IPS-18a (cell line): ENCODE results near the gene STOML2.

ENCODE experiments used
- H3K27ac ChIP-seq: one replicate; pipeline ENCODE4 v1.5.1; 2013; ENCODE audit warnings: low read length
- H3K27me3 ChIP-seq: one replicate; pipeline ENCODE4 v1.6.1; 2013; ENCODE audit warnings: mild to moderate bottlenecking, low read length; ENCODE audit not compliant: control insufficient read depth, insufficient read depth
- H3K36me3 ChIP-seq: one replicate; pipeline ENCODE4 v1.6.1; 2013; ENCODE audit warnings: low read depth, low read length; ENCODE audit not compliant: control insufficient read depth
- H3K4me1 ChIP-seq: one replicate; pipeline ENCODE4 v1.6.1; 2013; ENCODE audit warnings: low read depth, low read length; ENCODE audit not compliant: control insufficient read depth
- H3K4me3 ChIP-seq: one replicate; pipeline ENCODE4 v1.5.1; 2013; ENCODE audit warnings: low read length
- H3K9ac ChIP-seq: one replicate; pipeline ENCODE4 v1.6.1; 2013; ENCODE audit warnings: mild to moderate bottlenecking, low read length, moderate library complexity
- H3K9me3 ChIP-seq: one replicate; pipeline ENCODE4 v1.6.1; 2013; ENCODE audit warnings: low read depth, low read length; ENCODE audit not compliant: control insufficient read depth

Gene STOML2

DNA sequence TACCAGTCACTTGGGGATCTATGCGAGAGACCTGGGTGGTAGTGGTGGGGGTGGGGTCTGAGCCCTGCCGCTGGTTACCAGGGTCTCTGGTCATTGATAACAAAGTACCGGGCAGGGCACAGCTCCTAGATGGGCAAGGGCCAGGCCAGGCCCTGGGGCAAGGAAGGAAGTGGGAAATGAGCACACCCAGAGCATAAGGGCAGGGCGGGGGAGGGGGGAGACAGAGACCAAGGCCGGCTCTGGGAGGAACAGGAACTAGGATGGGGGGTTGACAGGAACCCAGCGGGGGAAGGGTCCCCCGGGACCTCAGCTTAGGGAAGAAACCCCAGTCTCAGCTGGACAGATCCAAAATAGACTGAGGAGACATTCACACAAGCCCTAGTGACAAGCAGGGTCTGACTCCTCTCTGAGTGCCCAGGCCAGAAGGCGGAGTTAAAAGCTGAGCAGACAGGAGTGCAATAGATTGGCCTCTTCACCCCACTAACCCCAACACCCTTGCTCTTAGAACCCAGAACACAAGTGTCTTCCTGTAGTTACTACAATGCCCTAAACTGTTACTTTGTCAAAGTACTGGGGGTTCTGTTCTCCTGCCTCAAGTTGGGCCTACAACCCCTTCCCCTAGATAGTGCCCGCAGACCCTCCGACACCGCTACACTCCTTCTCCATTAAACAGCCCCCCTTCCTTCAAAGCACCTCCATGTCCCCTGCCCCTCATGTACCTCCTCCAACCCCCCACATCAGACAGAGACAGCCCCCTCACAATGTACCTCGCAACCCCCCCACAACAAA is 12.1 kb upstream of the STOML2 start:
- H3K4me1 ChIP-seq = peaks cover 27% of the 10 kb centered on the region
- peak overlapping the region; percentile 34 for H3K27ac ChIP-seq

GRCh38 chr9:35114113-35114839 is 11.3 kb upstream of the STOML2 start:
- Histone ChIP-seq H3K36me3 (no peaks in the 10 kb centered on the region), H3K4me3 (peak overlapping the region; percentile 78), H3K4me1 (peaks cover 27% of the 10 kb centered on the region), H3K9me3 (no peaks in the 10 kb centered on the region), H3K27ac (peak overlapping the region; percentile 34), H3K9ac (peak overlapping the region; percentile 52), H3K27me3 (no peaks in the 10 kb centered on the region)

More for the DNA sequence above, 12.1 kb upstream of the STOML2 start:
- H3K9ac ChIP-seq = peak overlapping the region; percentile 55
- H3K4me3 ChIP-seq = peak overlapping the region; percentile 78
- no peaks in the 10 kb centered on the region for H3K9me3 ChIP-seq
- H3K36me3 ChIP-seq = no peaks in the 10 kb centered on the region
- H3K27me3 ChIP-seq = no peaks in the 10 kb centered on the region

GRCh38 chr9:35112257-35113020 is 9.5 kb upstream of the STOML2 start:
- Histone ChIP-seq H3K4me3 (peak overlapping the region; percentile 44), H3K36me3 (no peaks in the 10 kb centered on the region), H3K4me1 (peaks cover 27% of the 10 kb centered on the region), H3K27ac (no peak overlapping the region), H3K9ac (no peak overlapping the region), H3K27me3 (no peaks in the 10 kb centered on the region), H3K9me3 (no peaks in the 10 kb centered on the region)

DNA sequence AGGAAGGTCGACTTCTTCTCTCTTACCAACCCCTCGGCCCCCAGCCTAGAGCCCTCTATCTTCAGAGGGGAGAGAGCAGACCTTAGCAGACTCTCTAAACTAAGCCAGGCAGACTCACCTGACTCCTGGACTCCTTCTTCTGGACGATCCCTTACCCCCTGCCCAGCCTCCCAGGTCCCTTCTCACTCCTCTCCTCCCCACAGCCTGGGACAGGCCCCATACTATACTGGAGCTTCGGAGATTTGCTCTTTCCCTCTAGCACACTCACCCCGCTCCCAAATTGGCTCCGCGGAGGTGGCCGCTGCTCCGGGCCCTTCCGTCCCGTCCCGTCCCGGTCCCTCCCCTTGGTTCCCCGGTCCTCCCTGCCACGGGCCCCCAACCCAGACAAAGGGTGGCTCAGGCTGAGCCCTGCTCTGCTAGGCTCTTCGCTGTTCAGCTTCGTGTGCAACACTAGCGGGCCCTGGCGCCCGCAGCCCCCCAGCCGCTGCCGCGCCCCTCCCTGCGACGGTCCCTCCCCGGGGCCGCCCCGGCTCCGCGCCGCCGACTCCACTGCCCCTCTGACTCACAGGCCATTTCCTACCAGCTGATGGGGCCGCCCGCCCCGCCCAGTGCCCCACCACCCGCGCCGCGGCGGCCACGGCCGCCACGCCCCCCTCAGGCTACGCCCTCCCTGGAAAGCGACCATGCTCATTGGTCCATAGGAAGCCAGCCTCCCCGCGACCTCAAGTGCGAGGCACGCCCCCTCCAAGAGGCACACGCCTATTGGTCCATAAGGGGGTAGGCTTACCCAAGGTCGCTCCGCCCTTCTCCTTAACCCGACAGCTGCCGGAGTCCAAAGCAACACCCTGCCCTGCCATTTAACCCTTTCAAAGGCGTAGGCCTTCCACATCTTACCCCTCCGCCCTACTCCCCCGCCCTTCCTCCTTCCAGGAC is 8.3 kb upstream of the STOML2 start:
- Histone ChIP-seq H3K27ac (no peak overlapping the region), H3K4me1 (peaks cover 22% of the 10 kb centered on the region)

GRCh38 chr9:35110327-35110761 is 7.4 kb upstream of the STOML2 start:
- Histone ChIP-seq H3K9ac (no peak overlapping the region), H3K4me3 (peak overlapping the region; percentile 84), H3K9me3 (no peaks in the 10 kb centered on the region), H3K27ac (no peak overlapping the region), H3K4me1 (peaks cover 22% of the 10 kb centered on the region), H3K36me3 (no peaks in the 10 kb centered on the region), H3K27me3 (no peaks in the 10 kb centered on the region)

More for the DNA sequence above, 8.3 kb upstream of the STOML2 start:
- Histone ChIP-seq H3K36me3 (no peaks in the 10 kb centered on the region), H3K9ac (peak overlapping the region; percentile 69), H3K4me3 (peak overlapping the region; percentile 84), H3K27me3 (no peaks in the 10 kb centered on the region), H3K9me3 (no peaks in the 10 kb centered on the region)

GRCh38 chr9:35108946-35109575 is 6.1 kb upstream of the STOML2 start:
- Histone ChIP-seq H3K27ac (no peak overlapping the region), H3K27me3 (no peaks in the 10 kb centered on the region), H3K9ac (no peak overlapping the region), H3K4me3 (no peak overlapping the region), H3K4me1 (peaks cover 17% of the 10 kb centered on the region), H3K36me3 (no peaks in the 10 kb centered on the region), H3K9me3 (no peaks in the 10 kb centered on the region)

- no peak overlapping the region for H3K27ac ChIP-seq
- no peaks in the 10 kb centered on the region for H3K27me3 ChIP-seq
- H3K36me3 ChIP-seq = no peaks in the 10 kb centered on the region
- H3K9me3 ChIP-seq = no peaks in the 10 kb centered on the region
- H3K4me1 ChIP-seq = peaks cover 18% of the 10 kb centered on the region
- H3K9ac ChIP-seq = no peak overlapping the region
- no peak overlapping the region for H3K4me3 ChIP-seq
Observed at GRCh38 chr9:35108461-35108860, 5.5 kb upstream of the STOML2 start.

GRCh38 chr9:35107297-35108290 is 4.7 kb upstream of the STOML2 start:
- Histone ChIP-seq H3K4me3 (no peak overlapping the region), H3K9ac (no peak overlapping the region), H3K27me3 (no peaks in the 10 kb centered on the region), H3K36me3 (no peaks in the 10 kb centered on the region), H3K27ac (no peak overlapping the region), H3K9me3 (no peaks in the 10 kb centered on the region), H3K4me1 (peaks cover 18% of the 10 kb centered on the region)

DNA sequence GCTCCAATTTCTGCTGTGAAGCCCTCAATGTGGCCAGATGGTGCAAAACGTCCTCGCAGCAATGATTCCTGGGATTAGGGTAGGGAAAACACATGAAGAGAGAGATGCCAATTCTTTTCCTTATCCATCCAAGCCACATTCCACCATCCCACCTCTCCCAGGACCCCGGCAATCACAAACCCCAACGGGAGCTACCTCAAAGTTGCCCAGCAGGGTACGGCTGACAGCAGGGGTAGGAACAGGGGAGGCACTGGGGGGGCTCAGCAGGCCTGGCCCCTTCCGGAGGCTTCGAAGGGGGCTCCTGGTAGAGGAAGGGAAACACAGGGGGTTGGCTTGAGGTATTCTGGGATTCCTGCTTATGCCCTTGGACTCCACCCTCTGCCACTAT is 3.4 kb upstream of the STOML2 start:
- Histone ChIP-seq H3K36me3 (peaks cover under 1% of the 10 kb centered on the region), H3K4me1 (peaks cover 19% of the 10 kb centered on the region), H3K9ac (no peak overlapping the region), H3K9me3 (no peaks in the 10 kb centered on the region), H3K27me3 (no peaks in the 10 kb centered on the region), H3K4me3 (no peak overlapping the region), H3K27ac (no peak overlapping the region)
